Measurements from ENCODE around the gene ZNF451.

Gene ZNF451

GRCh38 chr6:57210060-57210459 is 120.1 kb downstream of the ZNF451 start:
- DNase-seq = no peak

GRCh38 chr6:57215260-57215659 is 125.3 kb downstream of the ZNF451 start:
- no peak for DNase-seq

DNA sequence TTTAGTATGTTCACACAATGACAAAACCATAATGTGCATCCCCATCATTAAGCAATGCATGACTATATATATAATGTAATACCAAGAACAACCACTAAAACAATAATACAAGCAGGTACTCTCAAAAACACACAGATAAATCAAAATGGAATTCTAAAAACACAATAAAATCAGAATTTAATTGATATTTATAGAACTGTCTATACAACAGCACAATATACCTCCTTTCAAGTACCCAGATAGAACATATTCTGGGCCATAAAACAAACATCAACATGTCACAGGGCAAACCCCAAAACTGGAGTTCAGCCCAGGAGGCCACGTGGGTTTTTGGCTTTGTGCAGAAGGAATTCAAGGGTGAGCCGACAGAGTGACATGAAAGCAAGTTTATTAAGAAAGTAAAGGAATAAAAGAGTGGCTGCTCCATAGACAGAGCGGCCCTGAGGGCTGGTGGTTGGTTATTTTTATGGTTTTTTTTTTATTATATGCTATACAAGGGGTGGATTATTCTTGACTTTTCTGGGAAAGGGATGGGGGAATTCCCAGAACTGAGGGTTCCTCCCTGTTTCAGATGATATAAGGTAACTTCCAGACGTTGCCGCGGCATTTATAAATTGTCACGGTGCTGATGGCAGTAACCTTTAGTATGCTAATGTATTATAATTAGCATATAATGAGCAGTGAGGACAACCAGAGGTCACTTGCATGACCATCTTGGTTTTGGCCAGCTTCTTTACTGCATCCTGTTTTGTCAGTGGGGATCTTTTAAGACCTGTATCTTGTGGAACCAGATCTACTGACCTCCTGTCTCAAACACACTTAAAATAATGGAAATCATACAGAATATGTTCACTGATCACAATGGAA is 126.5 kb downstream of the ZNF451 start:
- no peak for DNase-seq

GRCh38 chr6:57217270-57217669 is 127.3 kb downstream of the ZNF451 start:
- DNase-seq = no peak
